Ecto neural progenitor cell (in vitro differentiated cells): ENCODE results near the gene METTL9.
"Not testable (repeated sequence)": the region's sequence is repeated elsewhere in the genome, so short reads cannot be mapped to it uniquely, and the experiment has no call there.

Experiments
- DNase-seq: peaks from one replicate; pipeline ENCODE4 v3.0.0-alpha.2; 2018; ENCODE audit warnings: low spot score

METTL9 gene

GRCh38 chr16:21574372-21574771 lies 25.0 kb upstream of the METTL9 start:
- no peak for DNase-seq

GRCh38 chr16:21576323-21576722 lies 23.1 kb upstream of the METTL9 start:
- DNase-seq, result not testable (repeated sequence)

GRCh38 chr16:21577487-21577886 lies 21.9 kb upstream of the METTL9 start:
- not testable (repeated sequence) for DNase-seq

GRCh38 chr16:21578311-21578710 lies 21.1 kb upstream of the METTL9 start:
- DNase-seq, result not testable (repeated sequence)

- not testable (repeated sequence) for DNase-seq
Measured at GRCh38 chr16:21580131-21580530, 19.2 kb upstream of the METTL9 start.

GRCh38 chr16:21580807-21581206 lies 18.6 kb upstream of the METTL9 start:
- DNase-seq, result no peak

- DNase-seq, result no peak
Measured at GRCh38 chr16:21584817-21585216, 14.6 kb upstream of the METTL9 start.

- DNase-seq, result not testable (repeated sequence)
Measured at GRCh38 chr16:21588593-21588992, 10.8 kb upstream of the METTL9 start.

- DNase-seq, result no peak
Measured at GRCh38 chr16:21589551-21589950, 9.8 kb upstream of the METTL9 start.

- no peak for DNase-seq
Measured at GRCh38 chr16:21590287-21590686, 9.1 kb upstream of the METTL9 start.

- DNase-seq, result no peak
Measured at GRCh38 chr16:21590796-21591195, 8.6 kb upstream of the METTL9 start.

GRCh38 chr16:21592191-21592590 lies 7.2 kb upstream of the METTL9 start:
- no peak for DNase-seq

GRCh38 chr16:21593530-21594289 lies 5.7 kb upstream of the METTL9 start:
- no peak for DNase-seq

GRCh38 chr16:21597561-21598030 lies 1.8 kb upstream of the METTL9 start:
- no peak for DNase-seq

GRCh38 chr16:21598206-21598605 lies 1.2 kb upstream of the METTL9 start:
- no peak for DNase-seq

GRCh38 chr16:21598701-21599121 lies 666 bp upstream of the METTL9 start:
- no peak for DNase-seq

- DNase-seq, result no peak
Measured at GRCh38 chr16:21600031-21600773, 825 bp downstream of the METTL9 start.

- no peak for DNase-seq
Measured at GRCh38 chr16:21602785-21603184, 3.4 kb downstream of the METTL9 start.

- no peak for DNase-seq
Measured at GRCh38 chr16:21603928-21604327, 4.6 kb downstream of the METTL9 start.

GRCh38 chr16:21605848-21606247 lies 6.5 kb downstream of the METTL9 start:
- not testable (repeated sequence) for DNase-seq

GRCh38 chr16:21608639-21609328 lies 9.4 kb downstream of the METTL9 start:
- DNase-seq, result no peak

- DNase-seq, result no peak
Measured at GRCh38 chr16:21610006-21610544, 10.7 kb downstream of the METTL9 start.
